RWPE1 (cell line): ENCODE measurements around the gene LRRC23.

Experiments
- CTCF ChIA-PET: fragments of 350-600 bp; sonication (Branson Sonifier 250); formaldehyde crosslinking; extraction: SDS; loops from one replicate; lab custom pipeline; 2021; lab: Yijun Ruan, JAX
- POLR2A ChIA-PET: fragments of 400-600 bp; formaldehyde crosslinking; extraction: SDS; loops from one replicate; lab custom pipeline; 2020; ENCODE audit warnings: antibody characterized with exemption; ENCODE audit not compliant: low non-redundant PET; lab: Yijun Ruan, JAX
- DNase-seq: peaks from one replicate; pipeline ENCODE4 v3.0.0; 2012; ENCODE audit warnings: low spot score
- H3K27ac ChIP-seq: fragments of 450-650 bp; 2 replicates; pipeline ENCODE4 v1.5.1; 2017
- CTCF ChIP-seq: fragments of 450-650 bp; conservative IDR thresholded peaks from 2 replicates; pipeline ENCODE4 v1.5.1; 2017; ENCODE audit warnings: low read depth, mild to moderate bottlenecking

Gene LRRC23

GRCh38 chr12:6943389-6943721 lies 38.7 kb downstream of the LRRC23 start:
- ChIA-PET CTCF (interaction anchor here (0.6 to 2.4 kb wide), 3 partner anchors 16 to 21 kb away, joined by 3 to 14 read pairs (median 3); no protein-coding TSS in a partner anchor), POLR2A (interaction anchor here (1.3 to 2.1 kb wide), 3 partner anchors 18 to 21 kb away, joined by 5 to 24 read pairs (median 17); no protein-coding TSS in a partner anchor)
- peak; percentile 90 for DNase-seq
- no peak for TF ChIP-seq CTCF
- H3K27ac ChIP-seq = peak overlapping the region; percentile 97

GRCh38 chr12:6943722-6944380 lies 39.2 kb downstream of the LRRC23 start, which contains the start of the genes C12orf57 and RNU7-1:
Gene C12orf57, plus strand, starts transcription at chr12:6944022. Its CDS starts 100 bp downstream, at chr12:6944122.
Gene RNU7-1, plus strand, starts transcription at chr12:6943816.
- ChIA-PET CTCF (interaction anchor here (0.6 to 2.7 kb wide), 10 partner anchors 11 to 166 kb away, joined by 3 to 14 read pairs (median 4); partner anchors contain the start of gene C1RL), POLR2A (interaction anchor here (0.6 to 2.1 kb wide), 6 partner anchors 8 to 165 kb away, joined by 3 to 24 read pairs (median 4); no protein-coding TSS in a partner anchor)
- DNase-seq = peak; percentile 79
- H3K27ac ChIP-seq = peak within 1 kb of the TSS; percentile 97
- TF ChIP-seq CTCF = no peak

- peak overlapping the region; percentile 97 for H3K27ac ChIP-seq
- ChIA-PET POLR2A (interaction anchor here (0.6 to 2.4 kb wide), 9 partner anchors 9 to 164 kb away, joined by 3 to 24 read pairs (median 5); no protein-coding TSS in a partner anchor), CTCF (interaction anchor here (0.7 to 2.7 kb wide), 11 partner anchors 10 to 165 kb away, joined by 3 to 14 read pairs (median 4); partner anchors contain the start of gene C1RL)
- peak; percentile 84 for DNase-seq
- peak; percentile 74 for TF ChIP-seq CTCF
These were observed 40.0 kb downstream of the LRRC23 start for GRCh38 chr12:6944381-6945186.

- ChIA-PET CTCF (interaction anchor here (0.9 to 2.7 kb wide), 4 partner anchors 14 to 164 kb away, joined by 4 to 14 read pairs (median 9); partner anchors contain the start of gene C1RL), POLR2A (interaction anchor here (0.6 to 2.4 kb wide), 8 partner anchors 9 to 162 kb away, joined by 3 to 12 read pairs (median 4); partner anchors contain the start of gene LPCAT3)
- peak overlapping the region; percentile 97 for H3K27ac ChIP-seq
- TF ChIP-seq CTCF = no peak
- no peak for DNase-seq
These were observed 41.0 kb downstream of the LRRC23 start for GRCh38 chr12:6945613-6946012.

GRCh38 chr12:6946033-6946919 lies 41.7 kb downstream of the LRRC23 start:
- no peak for TF ChIP-seq CTCF
- H3K27ac ChIP-seq = peak overlapping the region; percentile 97
- peak; percentile 92 for DNase-seq
- ChIA-PET POLR2A (interaction anchor here (0.6 to 2.4 kb wide), 9 partner anchors 8 to 162 kb away, joined by 3 to 12 read pairs (median 4); partner anchors contain the start of gene LPCAT3), CTCF (interaction anchor here (0.6 to 2.7 kb wide), 5 partner anchors 16 to 163 kb away, joined by 3 to 14 read pairs (median 4); partner anchors contain the start of gene C1RL)
